ENCODE results near the gene MAS1.

Gene MAS1

GRCh38 chr6:159926542-159927203 lies 35.9 kb downstream of the MAS1 start:
- TF ChIP-seq, protein P1, sequence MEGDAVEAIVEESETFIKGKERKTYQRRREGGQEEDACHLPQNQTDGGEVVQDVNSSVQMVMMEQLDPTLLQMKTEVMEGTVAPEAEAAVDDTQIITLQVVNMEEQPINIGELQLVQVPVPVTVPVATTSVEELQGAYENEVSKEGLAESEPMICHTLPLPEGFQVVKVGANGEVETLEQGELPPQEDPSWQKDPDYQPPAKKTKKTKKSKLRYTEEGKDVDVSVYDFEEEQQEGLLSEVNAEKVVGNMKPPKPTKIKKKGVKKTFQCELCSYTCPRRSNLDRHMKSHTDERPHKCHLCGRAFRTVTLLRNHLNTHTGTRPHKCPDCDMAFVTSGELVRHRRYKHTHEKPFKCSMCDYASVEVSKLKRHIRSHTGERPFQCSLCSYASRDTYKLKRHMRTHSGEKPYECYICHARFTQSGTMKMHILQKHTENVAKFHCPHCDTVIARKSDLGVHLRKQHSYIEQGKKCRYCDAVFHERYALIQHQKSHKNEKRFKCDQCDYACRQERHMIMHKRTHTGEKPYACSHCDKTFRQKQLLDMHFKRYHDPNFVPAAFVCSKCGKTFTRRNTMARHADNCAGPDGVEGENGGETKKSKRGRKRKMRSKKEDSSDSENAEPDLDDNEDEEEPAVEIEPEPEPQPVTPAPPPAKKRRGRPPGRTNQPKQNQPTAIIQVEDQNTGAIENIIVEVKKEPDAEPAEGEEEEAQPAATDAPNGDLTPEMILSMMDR (IDR thresholded peaks at IDR 0.05) = no peak

DNA sequence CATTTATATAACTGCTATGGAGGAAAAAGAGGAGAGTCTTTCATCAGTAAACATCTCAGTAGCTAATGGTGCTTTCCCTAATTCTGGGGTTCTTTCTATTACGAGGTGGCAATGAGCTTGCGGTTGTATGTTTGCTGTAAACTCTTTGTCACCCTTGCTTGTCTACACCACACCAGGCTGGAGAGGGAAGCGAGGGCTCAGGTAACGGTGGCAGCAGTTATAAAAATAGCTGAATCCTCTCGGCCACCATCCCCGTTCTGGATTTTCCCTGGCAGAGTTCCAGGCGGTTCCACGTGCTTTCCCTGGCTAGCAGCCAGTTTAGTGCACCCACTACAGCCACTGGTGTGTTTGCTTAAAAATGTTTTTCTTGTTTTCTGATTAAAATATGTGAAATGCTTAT lies 39.0 kb downstream of the MAS1 start:
- TF ChIP-seq, protein P1 (IDR thresholded peaks at IDR 0.05) = no peak

- TF ChIP-seq, protein P1 (IDR thresholded peaks at IDR 0.05) = no peak
Observed at GRCh38 chr6:159931112-159931511, 40.3 kb downstream of the MAS1 start.

DNA sequence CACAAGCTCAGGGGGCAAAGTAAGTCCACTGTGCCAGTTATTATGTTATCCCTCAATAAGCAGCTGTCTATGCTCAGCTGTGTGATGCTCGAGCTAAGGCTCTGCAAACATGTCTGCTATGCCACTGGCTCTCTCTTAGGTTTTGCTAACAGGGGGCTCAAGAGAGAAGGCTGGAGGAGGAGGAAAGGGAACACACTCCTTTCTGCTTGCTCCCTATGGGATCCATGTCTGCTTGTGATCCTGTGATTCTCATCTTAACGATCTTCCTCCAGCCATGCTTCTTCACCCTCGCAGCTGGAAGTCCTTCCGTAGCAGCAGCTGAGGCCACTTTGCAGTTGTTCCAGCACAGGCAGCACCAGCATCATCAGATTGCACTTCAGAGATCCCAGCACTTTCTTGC lies 41.1 kb downstream of the MAS1 start:
- TF ChIP-seq, protein P1 (IDR thresholded peaks at IDR 0.05) = no peak

- TF ChIP-seq, protein P1 (IDR thresholded peaks at IDR 0.05) = no peak
Observed at GRCh38 chr6:159933077-159933476, 42.3 kb downstream of the MAS1 start.

DNA sequence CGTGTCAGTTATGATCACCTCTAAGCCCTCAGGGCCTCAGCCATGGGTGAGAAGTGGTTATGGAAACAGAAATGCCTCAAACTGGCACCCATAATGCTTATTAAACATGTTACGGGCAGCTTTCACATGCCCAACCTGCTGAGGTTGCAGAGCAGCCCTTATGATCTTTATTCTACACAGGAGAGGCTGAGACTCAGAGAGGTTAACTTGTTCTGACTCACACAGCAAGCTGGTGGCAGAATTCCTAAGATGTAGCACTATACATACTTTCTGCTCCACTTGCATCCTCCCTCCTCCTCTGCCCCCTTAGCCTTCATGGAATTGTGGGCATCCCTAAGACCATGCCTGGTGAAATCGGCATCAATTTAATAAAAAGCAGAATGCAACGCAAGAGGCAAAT lies 43.4 kb downstream of the MAS1 start:
- TF ChIP-seq, protein P1 (IDR thresholded peaks at IDR 0.05) = no peak

GRCh38 chr6:159935065-159935464 lies 44.3 kb downstream of the MAS1 start:
- TF ChIP-seq, protein P1 (IDR thresholded peaks at IDR 0.05) = no peak

DNA sequence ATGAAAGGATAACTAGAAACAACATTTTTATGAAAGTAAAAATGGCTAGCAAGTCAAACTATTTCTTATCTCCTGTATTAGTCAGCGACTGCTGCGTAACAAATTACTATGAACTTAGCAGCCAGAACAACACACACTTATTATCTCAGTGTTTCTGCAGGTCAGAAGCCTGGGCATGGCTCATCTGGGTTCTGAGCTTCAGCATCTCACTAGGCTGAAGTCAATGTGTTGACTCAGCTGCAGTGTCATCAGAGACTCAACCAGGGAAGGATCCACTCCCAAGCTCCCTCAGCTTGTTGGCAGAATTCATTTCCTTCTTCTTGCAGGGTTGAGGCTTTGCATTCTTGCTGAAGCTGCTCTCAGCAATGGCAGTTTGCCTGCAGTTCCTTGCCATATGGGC lies 44.8 kb downstream of the MAS1 start:
- TF ChIP-seq, protein P1 (IDR thresholded peaks at IDR 0.05) = no peak

Measured in LNCAP (cell line).